ENCODE results near the gene CYP26C1.
A peak's percentile ranks its signal among the peaks of the same experiment; 100 is the strongest.
"Not testable (repeated sequence)": the region's sequence is repeated elsewhere in the genome, so short reads cannot be mapped to it uniquely, and the experiment has no call there.

Gene CYP26C1

GRCh38 chr10:93079663-93080349 is 19.2 kb downstream of the CYP26C1 start:
- no peak for DNase-seq

DNA sequence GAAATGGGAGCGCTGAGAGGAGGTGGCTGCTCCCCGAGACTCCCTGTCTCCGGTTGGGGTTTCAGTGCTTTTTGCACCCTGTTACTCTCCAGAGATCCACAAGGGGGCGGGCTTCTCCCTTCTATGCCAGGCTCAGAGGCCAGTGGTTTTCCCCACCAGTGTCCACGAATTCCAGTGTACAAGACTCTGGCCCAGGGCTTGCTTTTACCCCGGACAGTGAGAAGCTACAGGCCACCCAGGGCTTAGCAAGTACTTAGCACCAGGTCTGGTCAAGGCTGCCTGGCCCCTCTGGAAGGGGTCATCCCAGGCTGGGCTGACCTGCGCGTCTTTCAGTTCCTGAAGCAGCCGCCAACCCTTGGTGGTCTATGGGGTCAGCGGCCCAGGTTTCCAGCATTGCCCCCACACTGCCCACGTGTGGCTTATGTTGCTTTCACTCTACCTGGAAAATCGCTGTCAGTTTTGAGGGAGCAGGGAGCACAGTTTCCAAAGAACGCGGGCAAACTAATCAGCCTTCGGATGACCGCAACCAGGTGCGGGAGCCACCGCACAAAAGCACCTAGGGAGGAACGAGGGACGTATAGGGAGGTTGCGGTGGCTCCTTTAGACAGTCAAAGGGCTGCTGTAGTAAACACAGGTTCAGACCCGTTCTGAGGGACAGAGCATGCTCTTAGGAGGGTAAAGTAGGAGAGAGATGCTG is 19.9 kb downstream of the CYP26C1 start:
- peak; percentile 53 for DNase-seq

GRCh38 chr10:93081318-93081717 is 20.7 kb downstream of the CYP26C1 start:
- no peak for DNase-seq

- DNase-seq, result no peak
These were observed 21.2 kb downstream of the CYP26C1 start for GRCh38 chr10:93081834-93082233.

GRCh38 chr10:93083743-93084539 is 23.3 kb downstream of the CYP26C1 start:
- no peak for DNase-seq

- no peak for DNase-seq
These were observed 24.8 kb downstream of the CYP26C1 start for GRCh38 chr10:93085272-93085859.

GRCh38 chr10:93086289-93086688 is 25.7 kb downstream of the CYP26C1 start:
- no peak for DNase-seq

GRCh38 chr10:93087846-93088245 is 27.2 kb downstream of the CYP26C1 start:
- no peak for DNase-seq

- DNase-seq, result no peak
These were observed 27.9 kb downstream of the CYP26C1 start for GRCh38 chr10:93088466-93088865.

DNA sequence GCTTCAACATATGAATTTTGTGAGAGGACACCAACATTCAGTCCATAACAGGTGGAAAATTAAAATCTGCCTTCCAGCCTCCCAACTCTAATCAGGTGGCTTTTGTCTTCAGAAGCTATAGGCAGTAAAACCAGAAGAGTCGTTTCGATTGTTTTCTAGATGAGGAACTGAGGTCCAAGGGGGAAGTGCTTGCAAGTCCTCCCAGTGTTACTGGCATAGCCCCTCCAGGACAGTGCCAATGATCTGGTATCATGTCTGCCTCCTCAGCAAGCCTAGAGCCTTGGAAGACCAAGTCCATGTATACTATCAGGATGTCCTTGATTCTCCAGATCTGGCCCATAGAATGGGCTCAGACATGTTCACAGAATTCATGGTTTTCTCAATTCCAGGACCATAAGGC is 30.0 kb downstream of the CYP26C1 start:
- no peak for DNase-seq

- no peak for DNase-seq
These were observed 31.4 kb downstream of the CYP26C1 start for GRCh38 chr10:93091960-93092359.

- DNase-seq, result no peak
These were observed 34.6 kb downstream of the CYP26C1 start for GRCh38 chr10:93095225-93095624.

- no peak for DNase-seq
These were observed 36.3 kb downstream of the CYP26C1 start for GRCh38 chr10:93096901-93097300.

GRCh38 chr10:93097386-93097785 is 36.8 kb downstream of the CYP26C1 start:
- no peak for DNase-seq

GRCh38 chr10:93098816-93099215 is 38.2 kb downstream of the CYP26C1 start:
- DNase-seq, result no peak

DNA sequence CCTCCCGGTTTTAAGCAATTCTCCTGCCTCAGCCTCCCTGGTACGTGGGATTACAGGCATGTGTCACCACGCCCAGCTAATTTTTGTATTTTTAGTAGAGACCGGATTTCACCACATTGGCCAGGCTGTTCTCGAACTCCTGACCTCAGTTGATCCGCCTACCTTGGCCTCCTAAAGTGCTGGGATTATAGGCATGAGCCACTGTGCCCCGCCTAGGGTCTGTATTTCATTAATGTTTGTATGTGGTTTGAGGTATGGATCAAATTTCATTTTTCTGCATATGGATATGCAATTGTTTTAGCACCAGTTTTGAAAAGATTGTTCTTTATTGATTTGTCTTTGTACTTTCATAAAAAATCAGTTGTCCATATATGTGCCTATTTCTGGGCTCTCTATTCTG is 39.1 kb downstream of the CYP26C1 start:
- no peak for DNase-seq

DNA sequence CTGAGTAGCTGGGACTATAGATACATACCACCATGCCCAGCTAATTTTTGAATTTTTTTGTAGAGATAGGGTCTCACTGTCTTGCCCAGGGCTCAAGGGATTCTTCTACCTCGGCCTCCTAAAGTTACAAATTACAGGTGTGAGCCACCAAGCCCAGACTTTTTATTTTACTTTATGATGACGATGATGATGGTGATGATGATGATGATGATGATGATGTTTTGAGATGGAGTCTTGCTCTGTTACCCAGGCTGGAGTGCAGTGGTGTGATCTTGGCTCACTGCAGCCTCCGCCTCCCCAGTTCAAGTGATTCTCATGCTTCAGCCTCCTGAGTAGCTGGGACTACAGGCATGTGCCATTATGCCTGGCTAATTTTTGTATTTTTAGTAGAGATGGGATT is 40.5 kb downstream of the CYP26C1 start:
- DNase-seq, result not testable (repeated sequence)

GRCh38 chr10:93103953-93104352 is 43.4 kb downstream of the CYP26C1 start:
- no peak for DNase-seq

GRCh38 chr10:93106631-93107072 is 46.1 kb downstream of the CYP26C1 start:
- DNase-seq, result no peak

GRCh38 chr10:93110472-93111146 is 50.0 kb downstream of the CYP26C1 start:
- DNase-seq, result no peak

GRCh38 chr10:93113042-93113441 is 52.4 kb downstream of the CYP26C1 start:
- DNase-seq, result no peak

GRCh38 chr10:93115661-93116383 is 55.2 kb downstream of the CYP26C1 start:
- DNase-seq, result peak; percentile 27
